ENCODE data around the gene COX4I1.

COX4I1 gene

GRCh38 chr16:85780281-85780680 lies 19.2 kb upstream of the COX4I1 start:
- Histone ChIP-seq H3K4me2 (ENCODE audit: insufficient read depth, low read length) (no peak overlapping the region), H3K9ac (ENCODE audit: low read depth, low read length) (no peak overlapping the region), H2AFZ (ENCODE audit: low read depth, low read length) (no peak overlapping the region), H3K4me3 (ENCODE audit: low read depth in 1 of 2, low read length in 2 of 2) (no peak overlapping the region), H3K4me1 (ENCODE audit: insufficient read depth, low read length) (no peaks in the 10 kb centered on the region), H3K36me3 (ENCODE audit: insufficient read depth, low read length) (peaks cover 84% of the 10 kb centered on the region), H3K27me3 (ENCODE audit: insufficient read depth, low read length, poor library complexity) (no peaks in the 10 kb centered on the region), H3K9me3 (ENCODE audit: insufficient read depth, low read length, severe bottlenecking) (no peaks in the 10 kb centered on the region), H3K79me2 (ENCODE audit: insufficient read depth, low read length) (peaks cover 13% of the 10 kb centered on the region), H4K20me1 (ENCODE audit: insufficient read depth, low read length) (peaks cover 33% of the 10 kb centered on the region), H3K27ac (ENCODE audit: low read length) (no peak overlapping the region)
- DNase-seq (no peak), ATAC-seq (ENCODE audit: insufficient read depth, low read depth) (no peak)
- TF ChIP-seq, protein P1, sequence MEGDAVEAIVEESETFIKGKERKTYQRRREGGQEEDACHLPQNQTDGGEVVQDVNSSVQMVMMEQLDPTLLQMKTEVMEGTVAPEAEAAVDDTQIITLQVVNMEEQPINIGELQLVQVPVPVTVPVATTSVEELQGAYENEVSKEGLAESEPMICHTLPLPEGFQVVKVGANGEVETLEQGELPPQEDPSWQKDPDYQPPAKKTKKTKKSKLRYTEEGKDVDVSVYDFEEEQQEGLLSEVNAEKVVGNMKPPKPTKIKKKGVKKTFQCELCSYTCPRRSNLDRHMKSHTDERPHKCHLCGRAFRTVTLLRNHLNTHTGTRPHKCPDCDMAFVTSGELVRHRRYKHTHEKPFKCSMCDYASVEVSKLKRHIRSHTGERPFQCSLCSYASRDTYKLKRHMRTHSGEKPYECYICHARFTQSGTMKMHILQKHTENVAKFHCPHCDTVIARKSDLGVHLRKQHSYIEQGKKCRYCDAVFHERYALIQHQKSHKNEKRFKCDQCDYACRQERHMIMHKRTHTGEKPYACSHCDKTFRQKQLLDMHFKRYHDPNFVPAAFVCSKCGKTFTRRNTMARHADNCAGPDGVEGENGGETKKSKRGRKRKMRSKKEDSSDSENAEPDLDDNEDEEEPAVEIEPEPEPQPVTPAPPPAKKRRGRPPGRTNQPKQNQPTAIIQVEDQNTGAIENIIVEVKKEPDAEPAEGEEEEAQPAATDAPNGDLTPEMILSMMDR (IDR thresholded peaks at IDR 0.05; ENCODE audit: borderline replicate concordance, extremely low read depth, low read length, poor library complexity, severe bottlenecking), result no peak
- TF ChIP-seq EZH2 (IDR thresholded peaks at IDR 0.05; ENCODE audit: borderline replicate concordance, low read depth, low read length, severe bottlenecking), result no peak

GRCh38 chr16:85781156-85781555 lies 18.3 kb upstream of the COX4I1 start:
- Histone ChIP-seq H3K27me3 (ENCODE audit: insufficient read depth, low read length, poor library complexity) (no peaks in the 10 kb centered on the region), H3K9ac (ENCODE audit: low read depth, low read length) (no peak overlapping the region), H3K36me3 (ENCODE audit: insufficient read depth, low read length) (peaks cover 89% of the 10 kb centered on the region), H3K9me3 (ENCODE audit: insufficient read depth, low read length, severe bottlenecking) (no peaks in the 10 kb centered on the region), H3K4me3 (ENCODE audit: low read depth in 1 of 2, low read length in 2 of 2) (no peak overlapping the region), H3K27ac (ENCODE audit: low read length) (no peak overlapping the region), H3K79me2 (ENCODE audit: insufficient read depth, low read length) (peaks cover 17% of the 10 kb centered on the region), H3K4me2 (ENCODE audit: insufficient read depth, low read length) (no peak overlapping the region), H2AFZ (ENCODE audit: low read depth, low read length) (no peak overlapping the region), H3K4me1 (ENCODE audit: insufficient read depth, low read length) (no peaks in the 10 kb centered on the region), H4K20me1 (ENCODE audit: insufficient read depth, low read length) (peaks cover 38% of the 10 kb centered on the region)
- TF ChIP-seq EZH2 (IDR thresholded peaks at IDR 0.05; ENCODE audit: borderline replicate concordance, low read depth, low read length, severe bottlenecking), result no peak
- TF ChIP-seq, protein P1 (IDR thresholded peaks at IDR 0.05; ENCODE audit: borderline replicate concordance, extremely low read depth, low read length, poor library complexity, severe bottlenecking), result no peak
- no peak for DNase-seq
- no peak for ATAC-seq (ENCODE audit: insufficient read depth, low read depth)

- Histone ChIP-seq H4K20me1 (ENCODE audit: insufficient read depth, low read length) (peaks cover 45% of the 10 kb centered on the region), H3K9ac (ENCODE audit: low read depth, low read length) (no peak overlapping the region), H3K27me3 (ENCODE audit: insufficient read depth, low read length, poor library complexity) (no peaks in the 10 kb centered on the region), H3K27ac (ENCODE audit: low read length) (no peak overlapping the region), H3K4me1 (ENCODE audit: insufficient read depth, low read length) (no peaks in the 10 kb centered on the region), H3K9me3 (ENCODE audit: insufficient read depth, low read length, severe bottlenecking) (no peaks in the 10 kb centered on the region), H3K79me2 (ENCODE audit: insufficient read depth, low read length) (peaks cover 22% of the 10 kb centered on the region), H3K4me2 (ENCODE audit: insufficient read depth, low read length) (no peak overlapping the region), H3K36me3 (ENCODE audit: insufficient read depth, low read length) (peaks cover 89% of the 10 kb centered on the region), H3K4me3 (ENCODE audit: low read depth in 1 of 2, low read length in 2 of 2) (no peak overlapping the region), H2AFZ (ENCODE audit: low read depth, low read length) (no peak overlapping the region)
- no peak for TF ChIP-seq EZH2 (IDR thresholded peaks at IDR 0.05; ENCODE audit: borderline replicate concordance, low read depth, low read length, severe bottlenecking)
- TF ChIP-seq, protein P1 (IDR thresholded peaks at IDR 0.05; ENCODE audit: borderline replicate concordance, extremely low read depth, low read length, poor library complexity, severe bottlenecking), result no peak
- DNase-seq, result no peak
- no peak for ATAC-seq (ENCODE audit: insufficient read depth, low read depth)
These were observed 17.7 kb upstream of the COX4I1 start for GRCh38 chr16:85781695-85782370.

Data from DND-41 (cell line).